Measurements from ENCODE around the gene PHC2.
A peak's percentile ranks its signal among the peaks of the same experiment; 100 is the strongest.
"Not testable (repeated sequence)": the region's sequence is repeated elsewhere in the genome, so short reads cannot be mapped to it uniquely, and the experiment has no call there.

PHC2 gene

DNA sequence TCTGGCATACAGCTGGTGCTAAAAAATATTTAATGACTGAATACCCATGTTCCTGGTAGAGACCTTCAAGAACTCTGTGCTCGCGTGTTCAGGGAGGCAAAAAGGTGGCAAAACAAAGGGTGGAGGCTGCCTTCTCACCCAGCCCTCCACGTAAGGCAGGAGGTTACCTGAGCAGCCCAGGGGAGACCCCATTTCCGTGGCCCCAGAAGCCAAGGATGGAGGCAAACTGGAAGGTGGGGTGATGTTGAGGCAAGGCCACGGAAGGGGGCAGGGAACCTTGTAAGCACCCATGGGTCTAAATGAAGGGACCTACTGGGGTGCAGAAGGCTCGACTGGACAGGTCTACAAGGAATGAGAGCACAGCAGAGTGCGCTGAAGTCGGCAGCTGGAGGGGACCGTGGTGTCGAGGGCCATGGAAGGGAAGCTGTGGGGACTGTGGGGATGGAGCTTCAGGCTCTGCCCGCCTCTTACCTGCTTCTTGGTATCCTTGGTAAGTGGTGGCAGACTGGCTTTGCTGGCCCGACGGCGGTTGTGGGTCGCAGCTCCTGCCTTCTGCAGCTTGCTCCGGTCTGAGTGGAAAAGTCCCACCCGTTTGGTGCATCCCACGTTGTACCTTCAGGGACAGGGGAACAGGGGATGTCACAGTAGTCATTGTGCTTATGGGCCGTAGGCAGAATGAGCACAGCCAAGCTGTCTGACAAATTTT is 101.1 kb downstream of the PHC2 start:
- DNase-seq = no peak

DNA sequence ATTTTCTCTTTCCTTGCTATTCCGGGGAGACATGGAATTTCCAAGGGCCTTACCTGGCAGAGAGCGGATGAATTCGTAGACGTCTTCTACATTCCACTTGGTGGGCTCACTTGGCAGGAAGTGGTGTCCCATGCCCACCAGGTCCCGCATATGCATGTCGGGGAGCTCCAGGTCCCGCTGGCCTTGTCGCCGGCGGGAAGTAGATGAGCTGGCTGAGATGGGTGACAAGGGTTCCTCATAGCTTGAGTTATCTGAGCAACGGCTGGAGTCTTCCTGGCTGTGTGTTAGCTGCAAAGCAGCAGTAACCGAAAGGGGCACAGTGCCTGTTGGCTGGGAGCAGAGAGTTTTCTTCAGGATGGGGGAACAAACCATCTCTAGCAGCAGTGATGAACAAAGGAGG is 102.1 kb downstream of the PHC2 start:
- DNase-seq = no peak

DNA sequence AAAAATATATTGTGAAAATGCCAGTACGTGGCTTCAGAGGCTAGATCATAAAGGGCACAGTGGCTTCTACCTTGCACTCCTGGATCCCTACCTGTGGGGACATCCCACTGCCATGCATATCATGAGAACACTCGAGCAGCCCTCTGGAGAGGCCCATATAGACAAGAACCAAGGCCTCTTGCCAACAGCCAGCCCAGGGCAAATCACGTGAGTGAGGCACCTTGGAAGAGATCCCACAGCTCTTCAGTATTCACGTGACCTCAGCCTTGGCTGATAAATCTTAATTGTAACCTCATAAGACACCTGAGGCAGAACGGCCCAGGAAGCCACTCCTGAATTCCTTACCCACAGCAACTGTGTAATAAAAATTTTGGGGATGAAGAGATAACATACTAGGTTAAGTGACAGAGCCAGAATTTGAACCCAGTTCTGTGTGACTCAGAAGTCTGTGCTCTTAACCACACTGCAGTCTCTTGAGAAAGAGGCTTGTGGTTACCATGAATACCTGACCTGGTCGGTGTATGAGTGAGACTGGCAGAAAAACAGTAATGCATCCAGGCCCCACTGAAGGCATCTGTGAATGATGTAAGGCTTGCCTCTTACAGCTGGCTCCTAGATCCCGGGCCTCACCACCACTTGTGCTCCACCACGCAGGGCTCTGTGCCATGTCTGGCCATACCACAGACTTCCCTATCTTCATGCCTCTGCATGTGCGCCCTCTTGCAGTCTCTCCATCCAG is 103.1 kb downstream of the PHC2 start:
- DNase-seq = peak; percentile 43

DNA sequence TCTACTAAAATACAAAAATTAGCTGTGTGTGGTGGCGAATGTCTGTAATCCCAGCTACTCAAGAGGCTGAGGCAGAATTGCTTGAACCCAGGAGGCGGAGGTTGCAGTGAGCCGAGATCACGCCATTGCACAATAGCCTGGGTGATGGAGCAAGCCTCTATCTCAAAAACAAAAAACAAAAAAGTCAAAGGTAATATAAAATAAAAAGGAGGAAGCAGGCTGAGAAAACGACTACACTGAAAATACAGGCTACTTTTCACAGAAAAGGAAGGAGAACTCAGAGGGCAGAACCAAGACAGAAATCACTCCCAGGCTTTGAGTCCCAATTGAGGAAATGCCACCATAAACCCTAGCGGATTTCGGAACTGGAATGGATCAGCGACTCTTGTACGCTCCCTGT is 104.1 kb downstream of the PHC2 start:
- DNase-seq = peak; percentile 67

DNA sequence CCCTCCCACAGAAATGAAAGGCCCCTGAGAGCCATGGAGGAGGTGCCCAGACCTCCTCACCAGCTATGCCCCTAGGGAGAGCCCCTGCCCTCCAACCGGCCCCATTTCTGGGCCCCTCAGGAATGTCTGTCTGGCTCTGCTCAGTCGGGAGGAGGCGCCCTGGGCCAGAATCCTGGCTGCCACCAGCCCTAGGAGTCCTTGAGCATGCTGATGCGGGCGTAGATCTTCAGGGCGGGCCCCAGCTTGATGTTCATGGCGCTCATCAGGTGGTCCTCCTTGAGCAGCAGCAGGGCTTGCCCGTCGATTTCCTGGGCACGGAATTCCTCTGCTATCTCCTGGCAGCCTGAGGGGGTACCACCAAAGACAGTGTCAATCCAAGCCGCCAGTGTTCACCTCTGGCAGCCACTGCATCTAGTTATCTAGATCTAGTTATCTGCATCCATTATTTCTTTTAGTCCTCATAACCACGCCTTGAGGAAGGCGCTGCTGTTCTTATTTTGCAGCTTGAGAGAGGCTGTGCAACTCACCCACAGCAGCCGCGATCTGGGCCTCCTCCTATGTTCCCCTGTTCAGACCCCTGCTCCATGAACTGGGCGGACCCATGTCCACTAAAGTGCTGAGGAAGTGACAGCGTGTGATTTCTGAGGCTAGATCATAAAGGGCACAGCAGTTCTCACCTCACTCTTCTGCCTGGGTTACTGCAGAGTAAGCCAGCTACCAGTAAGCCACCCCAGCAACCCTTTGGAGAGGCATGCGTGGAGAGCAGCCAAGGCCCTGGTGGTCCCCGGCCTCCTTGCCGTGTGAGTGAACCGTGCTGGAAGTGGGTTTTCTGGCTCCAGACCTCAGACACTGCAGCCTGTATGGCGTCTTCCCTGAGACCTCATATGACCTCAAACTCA is 106.0 kb downstream of the PHC2 start:
- DNase-seq = no peak

DNA sequence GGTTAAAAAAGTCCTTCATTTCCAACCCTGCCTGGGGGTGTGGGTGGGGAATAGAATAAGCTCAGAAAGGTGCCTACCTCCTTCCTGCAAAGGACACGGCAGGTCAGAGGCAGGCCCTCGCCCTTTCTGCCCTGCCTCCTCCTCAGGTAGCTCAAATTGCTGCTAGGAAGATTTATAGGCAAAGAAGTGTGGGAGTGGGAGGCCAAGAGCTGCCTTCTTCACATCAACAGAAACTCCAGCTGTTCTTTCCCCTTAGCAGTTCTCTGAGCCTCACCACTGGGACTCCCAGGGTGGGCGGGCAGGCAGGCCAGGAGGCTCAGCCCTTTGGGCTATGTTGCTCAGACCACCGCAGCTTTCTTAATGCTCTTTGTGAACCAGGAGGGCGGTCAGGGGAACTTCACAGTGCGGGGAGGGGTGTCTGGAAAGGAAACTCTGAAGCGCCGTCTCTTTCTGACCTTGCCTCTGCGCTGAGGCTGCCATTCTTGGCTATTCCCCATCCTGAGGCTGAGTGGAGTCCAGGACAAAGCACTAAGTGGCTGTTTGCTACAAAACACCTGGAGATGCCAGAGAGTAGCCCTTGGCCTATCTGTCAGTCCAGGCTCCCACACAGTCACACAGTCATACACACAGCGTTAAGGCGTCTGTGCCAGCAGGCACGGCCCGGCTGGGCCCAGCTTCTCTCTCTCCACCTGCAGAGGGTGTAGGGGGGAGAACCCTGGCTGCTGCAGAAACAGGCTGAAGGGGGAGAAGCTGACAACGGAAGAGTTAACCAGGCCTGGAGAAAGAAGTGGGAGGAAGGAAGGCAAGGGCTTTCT is 107.0 kb downstream of the PHC2 start:
- no peak for DNase-seq

DNA sequence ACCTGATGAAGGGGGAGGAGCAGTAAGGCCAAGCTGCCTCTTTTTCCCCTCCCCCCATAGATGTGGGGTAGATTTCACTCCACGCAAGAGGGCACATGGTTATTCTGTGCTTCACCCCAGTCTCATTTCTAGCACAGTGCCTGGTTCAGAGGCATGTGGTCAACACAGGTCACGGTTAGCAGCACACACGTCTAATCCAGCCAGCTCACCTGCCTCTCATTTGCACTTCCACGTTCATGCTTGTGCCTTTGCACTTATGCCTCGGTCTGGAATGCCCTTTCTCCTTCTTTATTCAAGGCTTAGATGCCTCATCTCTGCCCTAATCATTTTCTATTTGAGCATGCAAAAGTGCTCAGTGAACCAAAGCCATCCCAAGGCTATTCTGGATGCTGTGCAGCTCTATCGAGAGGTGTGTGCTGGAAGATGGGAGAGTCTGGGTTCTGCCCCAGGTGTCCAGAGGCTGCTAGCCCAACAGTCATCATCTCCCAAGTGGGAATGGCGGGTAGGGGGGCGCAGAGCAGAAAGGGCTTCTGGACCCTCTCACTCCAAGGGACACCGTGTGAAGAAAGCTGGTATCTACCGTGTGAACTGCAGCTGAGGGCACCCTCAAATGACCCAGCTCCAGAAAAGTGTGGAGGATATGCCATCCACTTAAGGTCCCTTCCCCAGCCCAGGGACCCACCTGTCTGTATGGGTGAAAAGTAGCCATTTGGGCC is 107.9 kb downstream of the PHC2 start:
- DNase-seq = no peak

DNA sequence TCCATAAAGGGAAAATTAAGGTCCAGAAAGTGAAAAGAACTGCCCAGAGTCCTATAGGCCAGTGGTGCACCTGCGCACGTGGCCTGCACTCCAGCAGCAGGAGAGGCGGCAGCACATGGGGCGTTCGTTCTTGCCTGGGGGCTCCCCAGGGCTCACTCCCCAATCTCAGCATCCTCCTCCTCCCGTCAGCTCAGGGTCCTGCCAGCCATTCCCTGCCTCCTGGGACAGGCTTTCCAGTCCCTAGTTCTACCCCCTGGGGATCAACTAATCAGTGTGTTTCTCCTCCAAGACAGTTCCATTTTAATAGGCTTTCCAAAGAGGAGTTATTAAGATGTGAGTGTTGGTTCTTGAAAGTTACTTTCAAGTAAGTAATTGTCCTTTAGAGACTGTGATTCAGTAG is 108.8 kb downstream of the PHC2 start:
- no peak for DNase-seq

DNA sequence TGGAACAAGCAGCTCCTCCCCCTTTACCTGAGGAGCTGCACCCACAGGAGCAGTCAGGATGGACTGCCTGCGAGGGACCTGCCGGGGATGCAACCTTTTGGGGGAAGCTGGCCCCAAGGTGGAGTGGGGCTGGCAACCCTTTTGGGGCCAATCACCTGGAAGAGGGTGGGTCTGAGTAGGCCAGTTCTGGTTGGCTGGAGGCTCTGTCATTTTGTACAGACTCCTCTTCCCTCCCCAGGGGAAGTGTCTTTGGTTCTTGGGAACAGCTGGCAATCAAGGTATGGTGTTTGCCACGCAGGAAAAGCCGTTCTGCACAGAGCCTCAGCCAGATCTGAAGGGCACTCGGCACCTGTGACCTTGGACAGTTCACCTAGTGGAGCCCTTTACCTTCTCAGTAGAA is 109.7 kb downstream of the PHC2 start:
- DNase-seq = no peak

DNA sequence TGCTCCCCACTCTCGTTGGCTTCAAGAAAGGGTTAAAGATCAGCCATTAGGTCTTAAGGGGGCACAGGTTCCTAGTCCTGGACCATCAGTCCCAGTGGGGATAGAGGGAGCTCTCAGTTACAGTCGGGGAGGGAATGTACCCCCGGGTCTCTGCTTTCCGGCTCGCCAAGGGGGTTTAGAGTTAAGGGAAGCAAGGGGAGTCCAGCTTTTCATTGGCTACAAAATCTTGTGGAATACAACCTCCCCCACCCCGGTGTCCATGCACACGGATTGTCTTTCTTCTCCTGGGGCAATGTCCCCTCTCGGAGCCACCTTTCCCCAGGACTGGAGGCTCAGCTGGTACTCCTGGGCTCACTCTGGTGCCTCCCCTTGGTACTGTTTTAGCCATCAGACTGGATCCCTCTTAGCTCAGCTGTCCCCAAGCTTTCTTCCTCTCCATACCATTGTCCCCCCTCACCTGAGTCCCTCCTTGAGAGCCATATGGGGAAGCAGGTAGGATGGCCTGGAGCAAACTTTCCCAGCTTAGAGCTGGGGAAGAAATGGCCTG is 110.2 kb downstream of the PHC2 start, which contains the start of gene A3GALT2:
Gene A3GALT2 (minus strand): TSS at position 480 of the 547 bp plus-strand sequence. CDS start 0 bp downstream, at position 480.
- DNase-seq = no peak

DNA sequence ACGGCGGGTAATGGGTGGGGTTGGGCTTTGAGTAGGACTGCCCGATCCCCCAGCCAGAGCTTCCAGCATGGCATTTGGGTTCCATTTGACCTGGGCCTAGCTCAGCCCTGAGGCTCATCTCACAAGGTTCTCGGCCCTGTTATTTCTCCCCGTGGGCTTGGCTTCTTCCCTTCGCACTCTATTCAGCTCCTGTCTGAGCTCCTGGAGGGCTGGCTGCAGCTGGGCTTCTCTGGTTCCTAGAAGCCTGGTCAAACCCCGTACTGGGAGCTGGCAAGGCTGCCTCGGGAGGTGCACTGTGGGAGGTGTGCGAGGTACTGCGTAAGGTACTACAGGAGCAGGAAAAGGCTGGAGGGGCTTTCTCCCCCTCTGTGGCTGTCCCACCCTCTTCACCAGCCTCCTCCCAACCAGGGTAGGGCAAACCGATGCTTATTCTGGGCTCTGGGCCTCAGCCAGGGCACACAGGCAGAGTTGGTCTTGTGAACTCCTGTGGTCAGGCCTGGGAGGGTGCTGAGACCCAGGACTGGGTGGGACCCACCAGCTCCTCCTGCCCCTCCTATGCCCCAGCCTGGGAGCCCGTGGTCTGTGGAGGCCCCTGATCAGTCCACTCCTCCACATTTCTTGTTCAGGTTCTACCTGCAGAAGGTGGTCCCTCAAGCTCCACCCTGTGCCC is 110.8 kb downstream of the PHC2 start:
- DNase-seq = no peak

DNA sequence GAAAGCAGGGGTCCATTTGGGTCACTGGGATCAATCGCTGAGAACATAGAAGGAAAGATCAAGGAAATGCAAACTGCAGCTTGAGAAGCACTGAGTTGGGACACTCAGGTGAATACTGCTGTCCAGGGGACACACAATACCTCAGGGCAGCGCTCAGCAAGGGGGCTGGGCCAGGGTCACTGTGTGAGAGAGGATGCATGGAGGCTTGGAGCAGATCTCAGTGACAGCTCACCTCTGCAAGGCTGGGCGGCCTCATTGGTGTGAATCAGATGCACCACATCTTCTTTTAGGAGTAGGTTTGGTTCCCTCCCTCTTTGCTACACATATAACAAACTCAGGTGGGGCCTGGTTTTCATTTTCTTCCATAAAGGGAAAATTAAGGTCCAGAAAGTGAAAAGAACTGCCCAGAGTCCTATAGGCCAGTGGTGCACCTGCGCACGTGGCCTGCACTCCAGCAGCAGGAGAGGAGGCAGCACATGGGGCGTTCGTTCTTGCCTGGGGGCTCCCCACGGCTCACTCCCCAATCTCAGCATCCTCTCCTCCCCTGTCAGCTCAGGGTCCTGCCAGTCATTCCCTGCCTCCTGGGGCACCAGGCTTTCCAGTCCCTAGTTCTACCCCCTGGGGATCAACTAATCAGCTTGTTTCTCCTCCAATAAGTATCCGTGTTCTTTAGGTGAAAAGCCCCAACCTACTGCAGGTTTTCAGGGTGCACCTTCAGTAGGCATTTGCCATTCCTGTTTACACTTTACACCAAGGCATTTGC is 111.5 kb downstream of the PHC2 start:
- no peak for DNase-seq

DNA sequence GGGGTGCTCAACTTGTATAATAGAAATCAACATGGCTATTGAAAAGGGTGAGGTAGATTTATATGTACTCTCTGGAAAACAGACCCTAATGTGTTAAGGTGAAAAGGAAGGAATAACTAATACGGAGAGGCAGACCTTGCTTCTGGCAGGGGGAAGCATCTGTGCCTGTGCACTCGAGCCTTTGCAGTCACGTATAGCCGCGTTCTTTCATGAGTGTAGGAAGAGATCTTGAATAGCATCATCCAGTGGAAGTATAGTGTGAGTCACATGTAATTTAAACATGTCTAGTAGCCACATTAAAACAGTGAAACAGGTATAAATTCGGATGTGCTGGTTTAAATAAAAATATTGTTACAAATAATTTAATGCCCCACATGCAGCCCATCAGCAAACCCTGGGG is 112.9 kb downstream of the PHC2 start:
- DNase-seq = no peak

DNA sequence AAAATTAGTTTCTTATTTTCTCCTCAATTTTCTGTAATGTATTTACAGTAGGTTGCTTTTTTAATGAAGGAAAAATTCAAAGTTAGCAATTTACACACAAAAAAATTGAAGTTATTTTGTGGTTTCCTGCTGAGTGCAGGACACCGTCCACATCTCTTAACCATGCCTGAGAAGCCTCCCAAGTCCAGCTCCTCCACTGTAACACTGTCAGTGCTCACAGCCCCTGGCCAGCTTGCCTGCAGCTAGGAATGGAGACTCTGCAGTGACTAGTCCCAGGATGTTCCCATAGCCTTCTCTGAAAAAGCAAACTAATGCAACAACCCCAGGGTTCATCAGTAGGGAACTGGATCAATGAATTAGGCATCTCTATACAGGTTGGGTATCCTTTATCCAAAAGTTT is 113.5 kb downstream of the PHC2 start:
- no peak for DNase-seq

DNA sequence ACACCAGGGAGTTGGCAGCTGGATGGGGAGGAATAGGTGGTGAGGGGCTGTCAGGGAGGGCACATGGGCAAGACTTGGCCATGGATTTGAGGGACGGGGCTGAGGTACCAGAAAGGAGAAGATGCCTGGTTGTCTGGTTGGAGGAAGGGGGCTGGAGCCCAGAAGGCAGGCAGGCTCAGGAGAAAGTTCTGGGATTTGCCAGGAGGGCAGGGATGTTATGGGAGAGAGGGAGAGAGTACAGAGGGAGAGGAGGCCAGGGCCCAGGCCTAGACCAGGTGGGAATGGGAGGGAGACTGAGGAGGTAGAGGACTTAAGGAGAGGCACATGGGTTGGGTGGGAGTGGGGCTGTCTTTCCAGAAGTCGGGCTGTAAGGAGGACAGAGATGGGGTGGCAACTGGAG is 114.3 kb downstream of the PHC2 start:
- no peak for DNase-seq

DNA sequence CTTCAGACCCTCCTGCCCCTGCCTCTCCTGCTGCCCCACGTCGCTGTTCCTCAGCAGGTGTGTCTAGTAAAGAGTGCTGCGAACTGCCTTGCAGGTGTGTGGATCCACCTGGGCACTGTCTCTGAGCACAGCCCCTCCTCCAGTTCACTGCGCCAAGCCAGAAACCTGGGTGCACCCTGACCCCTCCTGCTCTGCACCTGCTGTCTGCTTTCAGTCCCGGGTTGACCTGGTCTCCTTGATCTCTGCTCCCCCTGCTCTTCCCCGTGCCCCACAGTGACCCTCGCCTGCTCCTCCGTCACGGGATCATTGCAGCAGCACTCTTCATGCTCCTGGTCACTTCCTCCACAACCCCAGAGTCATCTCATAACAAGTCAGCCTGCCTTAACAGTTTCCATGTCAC is 116.5 kb downstream of the PHC2 start:
- no peak for DNase-seq

DNA sequence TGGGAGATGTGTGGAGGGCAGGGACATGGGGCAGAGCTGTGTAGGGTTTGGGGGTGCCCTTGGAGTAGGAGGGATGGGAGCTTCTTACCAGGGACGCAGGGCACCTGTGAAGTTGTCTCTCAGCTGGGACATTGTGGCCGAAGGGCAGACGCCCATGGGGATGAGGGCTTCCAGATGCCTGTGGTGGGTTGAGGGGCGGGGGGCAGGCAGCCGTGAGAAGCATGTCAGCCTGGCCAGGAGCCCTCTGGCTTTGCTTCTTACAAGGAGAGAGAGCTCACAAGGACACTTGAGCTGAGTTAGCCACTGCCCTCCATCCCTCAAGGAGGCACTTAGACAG is 118.5 kb downstream of the PHC2 start:
- DNase-seq = no peak

DNA sequence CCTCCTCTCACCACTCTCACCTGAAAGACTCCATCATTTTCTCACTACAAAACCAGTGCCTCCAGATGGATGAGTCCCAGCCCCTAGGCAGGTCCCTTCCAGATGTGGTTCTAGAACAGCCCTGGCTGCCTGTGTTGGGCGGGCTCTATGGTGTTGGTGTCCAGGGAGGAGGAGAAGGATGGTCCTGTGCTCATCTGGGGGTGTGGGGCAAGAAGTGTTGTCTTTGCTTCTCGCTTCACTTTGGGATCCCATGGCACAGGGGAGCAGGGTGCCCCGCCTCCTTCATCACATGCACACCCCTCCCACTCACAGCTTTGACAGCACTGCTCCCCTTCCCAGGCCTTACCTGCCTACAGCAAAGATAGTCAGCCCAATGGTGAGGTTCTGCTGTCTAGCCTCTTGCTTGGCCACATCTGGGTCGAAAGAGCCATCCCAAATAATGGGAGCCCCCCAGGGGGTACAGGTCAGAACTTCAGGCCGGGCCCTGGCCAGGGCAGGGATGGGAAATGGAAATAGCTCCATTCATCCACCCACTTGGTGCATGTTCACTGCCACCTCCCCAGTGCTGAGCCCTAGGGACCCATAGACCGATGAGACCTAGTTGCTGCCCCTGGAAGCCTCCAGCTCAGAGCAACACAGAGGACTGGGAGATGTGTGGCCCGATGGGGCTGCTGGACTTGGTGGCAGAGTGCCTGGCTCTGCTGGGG is 119.0 kb downstream of the PHC2 start:
- DNase-seq = no peak

DNA sequence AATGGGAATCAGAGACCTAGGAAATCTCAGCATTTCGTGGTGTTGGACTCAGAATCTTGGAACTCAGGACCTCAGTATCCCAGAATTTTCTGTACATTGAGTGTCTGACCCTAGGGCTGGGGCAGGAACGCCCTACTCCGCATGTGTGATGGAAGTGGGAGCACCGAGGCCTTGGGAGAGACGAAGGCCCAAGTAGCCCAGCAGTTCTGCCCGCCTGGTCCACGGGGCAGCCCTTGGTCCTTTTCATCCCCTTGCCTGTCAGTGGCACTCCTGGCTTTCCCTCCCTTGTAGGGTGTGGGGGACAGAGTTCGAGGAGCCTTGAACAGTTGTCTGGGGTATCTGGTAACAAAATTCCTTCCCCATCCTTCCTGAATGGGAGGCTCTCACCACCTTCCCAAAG is 120.2 kb downstream of the PHC2 start:
- no peak for DNase-seq

DNA sequence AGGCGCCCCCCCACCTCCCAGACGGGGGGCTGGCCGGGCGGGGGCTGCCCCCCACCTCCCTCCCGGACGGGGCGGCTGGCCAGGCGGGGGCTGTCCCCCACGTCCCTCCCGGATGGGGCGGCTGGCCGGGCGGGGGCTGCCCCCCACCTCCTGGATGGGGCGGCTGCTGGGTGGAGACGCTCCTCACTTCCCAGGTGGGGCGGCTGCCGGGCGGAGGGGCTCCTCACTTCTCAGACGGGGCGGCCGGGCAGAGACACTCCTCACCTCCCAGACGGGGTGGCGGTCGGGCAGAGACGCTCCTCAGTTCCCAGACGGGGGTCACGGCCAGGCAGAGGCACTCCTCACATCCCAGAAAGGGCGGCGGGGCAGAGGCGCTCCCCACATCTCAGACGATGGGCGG is 121.5 kb downstream of the PHC2 start:
- not testable (repeated sequence) for DNase-seq

All from suppressor macrophage treated with lipopolysaccharide for 4 hours (primary cell).